ENCODE data around the gene ATP2A1.
"Not testable (repeated sequence)": the region's sequence is repeated elsewhere in the genome, so short reads cannot be mapped to it uniquely, and the experiment has no call there.

Gene ATP2A1

GRCh38 chr16:28859326-28859725, 19.0 kb upstream of the ATP2A1 start:
- no peak for FAIRE-seq
- DNase-seq (ENCODE audit: low spot score): no peak

- DNase-seq (ENCODE audit: low spot score) (no peak), FAIRE-seq (no peak)
Observed at GRCh38 chr16:28863929-28864793, 14.1 kb upstream of the ATP2A1 start.

GRCh38 chr16:28865001-28865688, 13.1 kb upstream of the ATP2A1 start:
- DNase-seq (ENCODE audit: low spot score) (no peak), FAIRE-seq (no peak)

- DNase-seq (ENCODE audit: low spot score) (no peak), FAIRE-seq (no peak)
Observed at GRCh38 chr16:28865722-28866453, 12.4 kb upstream of the ATP2A1 start.

- no peak for FAIRE-seq
- no peak for DNase-seq (ENCODE audit: low spot score)
Observed at GRCh38 chr16:28866454-28866804, 11.9 kb upstream of the ATP2A1 start.

GRCh38 chr16:28867241-28867640, 11.0 kb upstream of the ATP2A1 start:
- FAIRE-seq: no peak
- DNase-seq (ENCODE audit: low spot score): no peak

GRCh38 chr16:28867646-28868045, 10.6 kb upstream of the ATP2A1 start:
- not testable (repeated sequence) for DNase-seq (ENCODE audit: low spot score); FAIRE-seq

- FAIRE-seq (no peak), DNase-seq (ENCODE audit: low spot score) (no peak)
Observed at GRCh38 chr16:28869201-28869600, 9.1 kb upstream of the ATP2A1 start.

- no peak for FAIRE-seq
- DNase-seq (ENCODE audit: low spot score): no peak
Observed at GRCh38 chr16:28872952-28873351, 5.3 kb upstream of the ATP2A1 start.

GRCh38 chr16:28873543-28874201, 4.6 kb upstream of the ATP2A1 start:
- FAIRE-seq (no peak), DNase-seq (ENCODE audit: low spot score) (no peak)

- FAIRE-seq (no peak), DNase-seq (ENCODE audit: low spot score) (no peak)
Observed at GRCh38 chr16:28874406-28874805, 3.9 kb upstream of the ATP2A1 start.

- DNase-seq (ENCODE audit: low spot score) (no peak), FAIRE-seq (no peak)
Observed at GRCh38 chr16:28875134-28876018, 2.9 kb upstream of the ATP2A1 start.

- no peak for FAIRE-seq
- no peak for DNase-seq (ENCODE audit: low spot score)
Observed at GRCh38 chr16:28876019-28876659, 2.1 kb upstream of the ATP2A1 start.

GRCh38 chr16:28876973-28877654, 1.2 kb upstream of the ATP2A1 start:
- FAIRE-seq (no peak), DNase-seq (ENCODE audit: low spot score) (no peak)

- DNase-seq (ENCODE audit: low spot score) (no peak), FAIRE-seq (no peak)
Observed at GRCh38 chr16:28877655-28878000, 660 bp upstream of the ATP2A1 start.

GRCh38 chr16:28879261-28879840, 1.1 kb downstream of the ATP2A1 start:
- no peak for FAIRE-seq
- no peak for DNase-seq (ENCODE audit: low spot score)

- DNase-seq (ENCODE audit: low spot score): peak; percentile 65
- no peak for FAIRE-seq
Observed at GRCh38 chr16:28879841-28880588, 1.7 kb downstream of the ATP2A1 start.

GRCh38 chr16:28880589-28880915, 2.3 kb downstream of the ATP2A1 start:
- no peak for DNase-seq (ENCODE audit: low spot score)
- FAIRE-seq: no peak

- DNase-seq (ENCODE audit: low spot score) (no peak), FAIRE-seq (no peak)
Observed at GRCh38 chr16:28880955-28881354, 2.7 kb downstream of the ATP2A1 start.
